Kidney epithelial cell (primary cell): Measurements from ENCODE around the gene SLC26A11. TPM values are rescaled to one million over a fixed set of nuclear protein-coding genes. Genes with fewer than 3 reads are reported as not detected.
"Not testable (repeated sequence)": the region's sequence is repeated elsewhere in the genome, so short reads cannot be mapped to it uniquely, and the experiment has no call there.

ENCODE experiments used
- DNase-seq: peaks from one replicate; pipeline ENCODE4 v3.0.0-alpha.2; 2010; ENCODE audit warnings: low read depth
- H3K27me3 ChIP-seq: 2 replicates; pipeline ENCODE4 v1.6.0; 2011; ENCODE audit warnings: low read length; ENCODE audit not compliant: control insufficient read depth, insufficient read depth
- H3K36me3 ChIP-seq: 2 replicates; pipeline ENCODE4 v1.5.1; 2011; ENCODE audit warnings: low read length; ENCODE audit not compliant: control insufficient read depth, insufficient read depth
- H3K4me3 ChIP-seq: 2 replicates; pipeline ENCODE4 v1.5.1; 2011; ENCODE audit warnings: low read depth, mild to moderate bottlenecking, control low read depth, low read length
- CTCF ChIP-seq: IDR thresholded peaks from 2 replicates; pipeline ENCODE4 v1.5.1; 2011; ENCODE audit warnings: mild to moderate bottlenecking, moderate library complexity, low read length, control low read depth, inconsistent platforms; ENCODE audit not compliant: insufficient read depth, poor library complexity, severe bottlenecking
- total RNA-seq: library from RNA; depleted of rRNA; stranded (reverse); fragments of >200 nt; gene quantifications from 2 replicates; pipeline ENCODE4 v1.2.3, GENCODE V29; 2015

Gene SLC26A11
- total RNA-seq, 1 donor from 2014 or later: 19.1 TPM

DNA sequence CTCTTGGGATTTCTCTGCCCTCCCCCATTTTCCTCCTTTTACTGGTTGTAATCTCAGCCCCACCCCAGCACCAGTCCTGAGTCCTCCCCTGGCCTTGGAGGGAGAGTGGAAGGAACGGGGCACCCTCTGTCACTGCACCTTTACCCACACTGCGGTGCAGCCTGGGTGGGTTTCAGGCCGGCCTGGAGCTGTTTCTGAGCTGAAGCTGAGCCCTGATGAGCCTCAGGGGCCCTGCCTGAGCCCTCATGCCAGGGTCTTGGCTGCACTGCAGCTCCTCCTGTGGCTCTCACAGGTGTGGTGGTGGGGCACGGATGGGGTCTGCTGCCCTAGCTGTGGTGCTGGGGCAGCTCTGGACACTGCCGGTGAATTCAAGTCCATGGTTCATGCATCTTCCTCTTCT is 74.9 kb downstream of the SLC26A11 start:
- no peaks in the 10 kb centered on the region for H3K27me3 ChIP-seq
- TF ChIP-seq CTCF: no peak
- no peak for DNase-seq
- H3K36me3 ChIP-seq: peaks cover 9% of the 10 kb centered on the region
- H3K4me3 ChIP-seq: no peak overlapping the region

DNA sequence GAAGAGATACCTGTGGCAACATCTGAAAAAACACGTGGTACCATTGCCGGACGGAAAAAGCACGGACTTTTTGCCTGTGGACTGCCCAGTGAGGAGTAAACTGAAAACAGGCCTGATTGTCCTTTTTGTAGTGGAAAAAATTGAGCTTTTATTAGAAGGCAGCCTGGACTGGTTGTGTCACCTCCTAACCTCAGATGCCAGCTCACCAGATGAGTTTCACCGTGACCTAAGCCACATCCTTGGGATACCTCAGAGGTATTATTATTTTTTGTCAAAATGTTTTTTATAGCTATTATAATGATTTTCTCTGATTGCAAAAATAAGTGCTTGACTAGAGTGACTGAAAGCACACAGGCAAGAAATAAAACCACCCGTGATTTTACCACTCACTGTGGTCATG is 75.3 kb downstream of the SLC26A11 start:
- no peak overlapping the region for H3K4me3 ChIP-seq
- no peak for DNase-seq
- TF ChIP-seq CTCF: no peak
- no peaks in the 10 kb centered on the region for H3K27me3 ChIP-seq
- H3K36me3 ChIP-seq: peaks cover 10% of the 10 kb centered on the region

DNA sequence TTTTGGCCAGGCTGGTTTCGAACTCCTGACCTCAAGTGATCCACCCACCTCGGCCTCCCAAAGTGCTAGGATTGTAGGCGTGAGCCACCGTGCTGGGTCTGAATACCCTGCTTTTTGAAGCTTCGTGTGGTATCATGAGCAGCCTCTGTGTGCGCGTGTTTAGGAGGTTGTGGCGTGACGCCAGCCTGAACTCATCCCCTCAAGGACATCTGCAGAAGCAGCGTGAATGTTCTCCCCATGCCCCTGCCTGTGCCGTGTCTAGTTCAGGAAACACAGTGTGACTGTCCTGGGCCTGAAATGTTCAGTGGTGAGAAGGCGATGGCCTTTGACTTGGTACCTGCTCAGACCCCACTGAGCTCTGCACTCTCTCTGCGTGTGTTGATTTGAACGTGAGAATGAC is 76.0 kb downstream of the SLC26A11 start:
- no peak overlapping the region for H3K4me3 ChIP-seq
- DNase-seq: no peak
- H3K36me3 ChIP-seq: peaks cover 10% of the 10 kb centered on the region
- H3K27me3 ChIP-seq: no peaks in the 10 kb centered on the region
- TF ChIP-seq CTCF: no peak

- Histone ChIP-seq H3K27me3 (no peaks in the 10 kb centered on the region), H3K36me3 (peaks cover 12% of the 10 kb centered on the region), H3K4me3 (no peak overlapping the region)
- no peak for TF ChIP-seq CTCF
- DNase-seq: no peak
Observed at GRCh38 chr17:80297996-80298560, 77.9 kb downstream of the SLC26A11 start.

- DNase-seq, H3K4me3 ChIP-seq, H3K27me3 ChIP-seq: not testable (repeated sequence)
- H3K36me3 ChIP-seq: peaks cover 15% of the 10 kb centered on the region
Observed at GRCh38 chr17:80299350-80300100, 79.3 kb downstream of the SLC26A11 start.

- H3K4me3 ChIP-seq, H3K27me3 ChIP-seq, H3K36me3 ChIP-seq, DNase-seq: not testable (repeated sequence)
Observed at GRCh38 chr17:80300756-80301155, 80.5 kb downstream of the SLC26A11 start.

Other genes with a start within 250 kb of the SLC26A11 start
- gene TBC1D16, start 184.6 kb upstream of the SLC26A11 start, total RNA-seq: 54.5 and 58.5 TPM in 2 replicates
- 4.4 and 4.8 TPM in 2 replicates for gene CCDC40, start 183.8 kb upstream of the SLC26A11 start, total RNA-seq
- gene GAA, start 118.8 kb upstream of the SLC26A11 start, total RNA-seq: 60.9 and 90.6 TPM in 2 replicates
- gene EIF4A3, start 73.3 kb upstream of the SLC26A11 start, total RNA-seq: 74.1 and 80.7 TPM in 2 replicates
- gene CARD14, start 50.4 kb upstream of the SLC26A11 start, total RNA-seq: 2.0 TPM in 1 of 2 replicates, not detected in the other
- gene SGSH, start 94 bp upstream of the SLC26A11 start, total RNA-seq: 22.7 and 26.4 TPM in 2 replicates
- gene RNF213, start 40.4 kb downstream of the SLC26A11 start, total RNA-seq: 111 and 141 TPM in 2 replicates
- 14.6 and 18.6 TPM in 2 replicates for gene ENDOV, start 194.7 kb downstream of the SLC26A11 start, total RNA-seq